GM04503 (cell line): Measurements from ENCODE around the gene ABCA8.
"Not testable (repeated sequence)": the region's sequence is repeated elsewhere in the genome, so short reads cannot be mapped to it uniquely, and the experiment has no call there.

Experiments
- DNase-seq: peaks from one replicate; pipeline ENCODE4 v3.0.0-alpha.2; 2012; ENCODE audit warnings: low read depth

The ABCA8 gene

GRCh38 chr17:68943812-68944182 is 11.4 kb downstream of the ABCA8 start:
- not testable (repeated sequence) for DNase-seq

- no peak for DNase-seq
These were observed 11.9 kb downstream of the ABCA8 start for GRCh38 chr17:68943123-68943811.

GRCh38 chr17:68942389-68942788 is 12.8 kb downstream of the ABCA8 start:
- DNase-seq: no peak

GRCh38 chr17:68941761-68942160 is 13.4 kb downstream of the ABCA8 start:
- no peak for DNase-seq

- no peak for DNase-seq
These were observed 16.0 kb downstream of the ABCA8 start for GRCh38 chr17:68939195-68939594.

GRCh38 chr17:68937890-68938514 is 17.2 kb downstream of the ABCA8 start:
- DNase-seq: no peak

GRCh38 chr17:68927516-68927915 is 27.7 kb downstream of the ABCA8 start:
- DNase-seq: no peak

- DNase-seq: no peak
These were observed 30.1 kb downstream of the ABCA8 start for GRCh38 chr17:68924793-68925720.

GRCh38 chr17:68910789-68911431 is 44.3 kb downstream of the ABCA8 start:
- DNase-seq: no peak

GRCh38 chr17:68910251-68910705 is 44.9 kb downstream of the ABCA8 start:
- DNase-seq: no peak

- DNase-seq: peak; percentile 96
These were observed 46.1 kb downstream of the ABCA8 start for GRCh38 chr17:68909066-68909465.

- no peak for DNase-seq
These were observed 47.1 kb downstream of the ABCA8 start for GRCh38 chr17:68908045-68908444.

- DNase-seq: no peak
These were observed 48.6 kb downstream of the ABCA8 start for GRCh38 chr17:68906638-68907037.

GRCh38 chr17:68903286-68903685 is 51.9 kb downstream of the ABCA8 start:
- DNase-seq: no peak

- DNase-seq: no peak
These were observed 57.6 kb downstream of the ABCA8 start for GRCh38 chr17:68897557-68897956.

GRCh38 chr17:68892658-68893057 is 62.5 kb downstream of the ABCA8 start:
- DNase-seq: no peak

GRCh38 chr17:68892193-68892592 is 63.0 kb downstream of the ABCA8 start:
- no peak for DNase-seq

GRCh38 chr17:68886401-68886800 is 68.8 kb downstream of the ABCA8 start:
- no peak for DNase-seq

- DNase-seq: no peak
These were observed 70.3 kb downstream of the ABCA8 start for GRCh38 chr17:68884888-68885287.

GRCh38 chr17:68878226-68878885 is 76.8 kb downstream of the ABCA8 start:
- DNase-seq: no peak

GRCh38 chr17:68871447-68871846 is 83.7 kb downstream of the ABCA8 start:
- DNase-seq: no peak

- no peak for DNase-seq
These were observed 84.2 kb downstream of the ABCA8 start for GRCh38 chr17:68870976-68871375.
